OCI-LY7 (cell line): Measurements from ENCODE around the gene RHOD. TPM values are rescaled to one million over a fixed set of nuclear protein-coding genes. Genes with fewer than 3 reads are reported as not detected.

Source experiments
- BruUV-seq: library from RNA; stranded (reverse); fragments of 400-500 nt; replicated peaks from 2 replicates; lab custom pipeline; 2021; lab: Mats Ljungman, UMichigan
- CTCF ChIA-PET: fragments of 300-600 bp; sonication (Branson Sonifier 250); formaldehyde crosslinking; loops from one replicate; lab custom pipeline; 2022; ENCODE audit warnings: antibody characterized with exemption; ENCODE audit not compliant: unreplicated experiment; lab: Charles Lee
- POLR2A ChIA-PET: fragments of 300-600 bp; sonication (Branson Sonifier 250); formaldehyde crosslinking; loops from one replicate; lab custom pipeline; 2022; ENCODE audit warnings: antibody characterized with exemption; lab: Charles Lee
- DNase-seq: peaks from one replicate; pipeline ENCODE4 v3.0.0-alpha.2; 2015; ENCODE audit warnings: low spot score
- H2AFZ ChIP-seq: fragments of 200-600 bp; sonication (generic), shearing (Covaris generic); 2 replicates; pipeline ENCODE4 v1.6.1; 2014; ENCODE audit warnings: mild to moderate bottlenecking, antibody characterized with exemption, low read length, moderate library complexity
- H3K27ac ChIP-seq: fragments of 200-600 bp; sonication (generic); 2 replicates; pipeline ENCODE4 v1.5.1; 2014; ENCODE audit warnings: mixed run types, low read depth, mild to moderate bottlenecking, moderate library complexity, low read length, inconsistent platforms; ENCODE audit not compliant: poor library complexity, severe bottlenecking
- H3K36me3 ChIP-seq: fragments of 200-600 bp; sonication (generic); 2 replicates; pipeline ENCODE4 v1.6.1; 2014; ENCODE audit warnings: mild to moderate bottlenecking, antibody characterized with exemption, low read length, moderate library complexity, mixed read lengths; ENCODE audit not compliant: insufficient read depth
- H3K4me1 ChIP-seq: fragments of 200-600 bp; sonication (generic); 2 replicates; pipeline ENCODE4 v1.5.1; 2014; ENCODE audit warnings: mild to moderate bottlenecking, low read length; ENCODE audit not compliant: insufficient read depth, poor library complexity, severe bottlenecking
- H3K4me2 ChIP-seq: fragments of 200-600 bp; sonication (generic); 2 replicates; pipeline ENCODE4 v1.6.1; 2014; ENCODE audit warnings: mild to moderate bottlenecking, low read length
- H3K4me3 ChIP-seq: fragments of 200-600 bp; sonication (generic); 2 replicates; pipeline ENCODE4 v1.5.1; 2014; ENCODE audit warnings: mild to moderate bottlenecking, low read depth, low read length; ENCODE audit not compliant: poor library complexity, severe bottlenecking
- H3K79me2 ChIP-seq: fragments of 200-600 bp; sonication (generic); 2 replicates; pipeline ENCODE4 v1.6.1; 2016; ENCODE audit warnings: low read depth, mild to moderate bottlenecking, low read length, moderate library complexity, mixed read lengths; ENCODE audit not compliant: insufficient read depth
- H3K9me2 ChIP-seq: fragments of 200-600 bp; sonication (generic); 2 replicates; pipeline ENCODE4 v1.6.1; 2016; ENCODE audit warnings: mild to moderate bottlenecking, low read length, mixed read lengths; ENCODE audit not compliant: insufficient read depth
- H3K9me3 ChIP-seq: fragments of 200-600 bp; sonication (generic); 2 replicates; pipeline ENCODE4 v1.6.1; 2014; ENCODE audit warnings: mild to moderate bottlenecking, mixed run types, low read length, mixed read lengths
- H4K20me1 ChIP-seq: fragments of 200-600 bp; sonication (generic); 2 replicates; pipeline ENCODE4 v1.6.1; 2014; ENCODE audit warnings: mild to moderate bottlenecking, antibody characterized with exemption, low read length, moderate library complexity, mixed read lengths; ENCODE audit not compliant: insufficient read depth
- CTCF ChIP-seq: fragments of 200-600 bp; sonication (generic); conservative IDR thresholded peaks from 2 replicates; pipeline ENCODE4 v1.5.1; 2014; ENCODE audit warnings: mild to moderate bottlenecking, antibody characterized with exemption, low read length, moderate library complexity, mixed read lengths
- EZH2phosphoT487 ChIP-seq: fragments of 200-600 bp; sonication (generic); IDR thresholded peaks from 2 replicates; pipeline ENCODE4 v1.6.1; 2018; ENCODE audit warnings: low read depth, borderline replicate concordance, mild to moderate bottlenecking, mixed run types, antibody characterized with exemption, low read length, moderate library complexity, mixed read lengths
- intact Hi-C: fragments of 100-400 bp; cut with micrococcal nuclease; formaldehyde crosslinking; loops from one replicate; pipeline ENCODE4 v1.10.0; 2022; ENCODE audit not compliant: unreplicated experiment
- total RNA-seq, 2 experiments: library from RNA; depleted of rRNA in 1 of 2; stranded (reverse); fragments of >200 nt in 1 of 2; shearing (Covaris generic) in 1 of 2; gene quantifications; 2 replicates each; pipeline ENCODE4 v1.2.3, GENCODE V29; 2014 to 2022

The RHOD gene
- total RNA-seq, 2 experiments from 2014 or later: not detected

- no peak overlapping the region for H3K4me3 ChIP-seq
- no peaks in the 10 kb centered on the region for H3K36me3 ChIP-seq
- no peak for DNase-seq
- no peaks in the 10 kb centered on the region for H3K9me2 ChIP-seq
- no peaks in the 10 kb centered on the region for H3K9me3 ChIP-seq
- no peak overlapping the region for H3K27ac ChIP-seq
- BruUV-seq: no TSS peak
- H2AFZ ChIP-seq: no peak overlapping the region
- H3K4me2 ChIP-seq: no peak overlapping the region
- no peaks in the 10 kb centered on the region for H3K79me2 ChIP-seq
- intact Hi-C loops: no loop called here
- no peak for TF ChIP-seq CTCF
- TF ChIP-seq EZH2phosphoT487: no peak
- ChIA-PET CTCF (no interaction called here), POLR2A (no interaction called here)
- H3K4me1 ChIP-seq: no peaks in the 10 kb centered on the region
- H4K20me1 ChIP-seq: no peaks in the 10 kb centered on the region
Observed at GRCh38 chr11:67015048-67015447, 41.6 kb upstream of the RHOD start.

GRCh38 chr11:67016550-67016949, 40.1 kb upstream of the RHOD start:
- Histone ChIP-seq H3K4me1 (no peaks in the 10 kb centered on the region), H3K4me2 (no peak overlapping the region), H3K4me3 (no peak overlapping the region), H3K79me2 (no peaks in the 10 kb centered on the region), H2AFZ (no peak overlapping the region), H4K20me1 (no peaks in the 10 kb centered on the region), H3K36me3 (no peaks in the 10 kb centered on the region), H3K9me3 (no peaks in the 10 kb centered on the region), H3K9me2 (no peaks in the 10 kb centered on the region), H3K27ac (no peak overlapping the region)
- intact Hi-C loops: no loop called here
- no TSS peak for BruUV-seq
- no peak for TF ChIP-seq CTCF
- TF ChIP-seq EZH2phosphoT487: no peak
- POLR2A ChIA-PET: interaction anchor here (0.6 to 1.4 kb wide), 4 partner anchors 10 to 749 kb away, joined by 3 to 4 read pairs (median 4); no protein-coding TSS in a partner anchor
- no peak for DNase-seq
- CTCF ChIA-PET: interaction anchor here (0.9 to 1.4 kb wide), 2 partner anchors 9 to 11 kb away, joined by 3 to 5 read pairs; no protein-coding TSS in a partner anchor

GRCh38 chr11:67020949-67021348, 35.7 kb upstream of the RHOD start:
- CTCF ChIA-PET: interaction anchor here (0.8 kb wide), 1 partner anchor 19 kb away, joined by 3 read pairs; no protein-coding TSS in a partner anchor
- no peak for DNase-seq
- no peaks in the 10 kb centered on the region for H3K9me2 ChIP-seq
- H3K36me3 ChIP-seq: no peaks in the 10 kb centered on the region
- BruUV-seq: no TSS peak
- H3K4me1 ChIP-seq: peaks cover 16% of the 10 kb centered on the region
- POLR2A ChIA-PET: no interaction called here
- TF ChIP-seq CTCF (no peak), EZH2phosphoT487 (no peak)
- no peak overlapping the region for H2AFZ ChIP-seq
- no peak overlapping the region for H3K4me3 ChIP-seq
- no peaks in the 10 kb centered on the region for H3K79me2 ChIP-seq
- no peaks in the 10 kb centered on the region for H3K9me3 ChIP-seq
- no peak overlapping the region for H3K27ac ChIP-seq
- H4K20me1 ChIP-seq: no peaks in the 10 kb centered on the region
- no peak overlapping the region for H3K4me2 ChIP-seq
- intact Hi-C loops: no loop called here
